KMS-11 (cell line): ENCODE results near the gene TPM3.
"Not testable (repeated sequence)": the region's sequence is repeated elsewhere in the genome, so short reads cannot be mapped to it uniquely, and the experiment has no call there.

Experiments
- H2AFZ ChIP-seq: fragments of 200-600 bp; sonication (generic); 2 replicates; pipeline ENCODE4 v1.6.1; 2016; ENCODE audit warnings: antibody characterized with exemption, mixed run types, low read depth
- H3K27ac ChIP-seq: fragments of 200-600 bp; sonication (generic); 2 replicates; pipeline ENCODE4 v1.6.1; 2016; ENCODE audit warnings: mild to moderate bottlenecking, mixed run types
- H3K27me3 ChIP-seq: fragments of 200-600 bp; sonication (generic); 2 replicates; pipeline ENCODE4 v1.6.1; 2017; ENCODE audit warnings: mild to moderate bottlenecking, low read depth, mixed run types, moderate library complexity; ENCODE audit not compliant: insufficient read depth
- H3K36me3 ChIP-seq: fragments of 200-600 bp; sonication (generic); 2 replicates; pipeline ENCODE4 v1.6.1; 2017; ENCODE audit warnings: mild to moderate bottlenecking, mixed run types; ENCODE audit not compliant: insufficient read depth
- H3K4me1 ChIP-seq: fragments of 200-600 bp; sonication (generic); 2 replicates; pipeline ENCODE4 v1.6.1; 2016; ENCODE audit warnings: mild to moderate bottlenecking, low read depth, mixed run types; ENCODE audit not compliant: poor library complexity, severe bottlenecking
- H3K4me2 ChIP-seq: fragments of 200-600 bp; sonication (generic); 2 replicates; pipeline ENCODE4 v1.7.0; 2016; ENCODE audit warnings: mild to moderate bottlenecking, mixed run types
- H3K4me3 ChIP-seq: fragments of 200-600 bp; sonication (generic); IDR thresholded peaks from 2 replicates; pipeline ENCODE4 v1.6.1; 2017; ENCODE audit warnings: low read depth, low read length, mixed read lengths; ENCODE audit not compliant: insufficient read depth
- H3K79me2 ChIP-seq: fragments of 200-600 bp; sonication (generic); 2 replicates; pipeline ENCODE4 v1.6.1; 2016; ENCODE audit warnings: low read depth, mixed run types; ENCODE audit not compliant: insufficient read depth
- H3K9ac ChIP-seq: fragments of 200-600 bp; sonication (generic); 2 replicates; pipeline ENCODE4 v1.6.1; 2016; ENCODE audit warnings: mild to moderate bottlenecking, mixed run types
- H4K20me1 ChIP-seq: fragments of 200-600 bp; sonication (generic); 2 replicates; pipeline ENCODE4 v1.6.1; 2016; ENCODE audit warnings: mild to moderate bottlenecking, mixed run types; ENCODE audit not compliant: insufficient read depth
- CTCF ChIP-seq: fragments of 200-600 bp; sonication (generic); conservative IDR thresholded peaks from 2 replicates; pipeline ENCODE4 v1.6.1; 2017; ENCODE audit warnings: low read depth, mild to moderate bottlenecking, antibody characterized with exemption, low read length, moderate library complexity, mixed read lengths

The TPM3 gene

GRCh38 chr1:154141240-154141639 is 50.7 kb downstream of the TPM3 start:
- Histone ChIP-seq H3K27ac (no peak overlapping the region), H3K36me3 (no peaks in the 10 kb centered on the region), H3K4me2 (no peak overlapping the region), H3K79me2 (no peaks in the 10 kb centered on the region), H3K4me1 (no peaks in the 10 kb centered on the region), H2AFZ (no peak overlapping the region), H3K27me3 (no peaks in the 10 kb centered on the region), H3K4me3 (no peak overlapping the region), H4K20me1 (no peaks in the 10 kb centered on the region), H3K9ac (no peak overlapping the region)
- TF ChIP-seq CTCF, result no peak

GRCh38 chr1:154137888-154138287 is 54.0 kb downstream of the TPM3 start:
- H3K4me1 ChIP-seq, result no peaks in the 10 kb centered on the region
- no peak overlapping the region for H2AFZ ChIP-seq
- no peaks in the 10 kb centered on the region for H3K79me2 ChIP-seq
- no peak for TF ChIP-seq CTCF
- no peaks in the 10 kb centered on the region for H3K36me3 ChIP-seq
- no peak overlapping the region for H3K4me2 ChIP-seq
- no peaks in the 10 kb centered on the region for H4K20me1 ChIP-seq
- no peak overlapping the region for H3K9ac ChIP-seq
- no peak overlapping the region for H3K27ac ChIP-seq
- H3K4me3 ChIP-seq, result no peak overlapping the region
- no peaks in the 10 kb centered on the region for H3K27me3 ChIP-seq

DNA sequence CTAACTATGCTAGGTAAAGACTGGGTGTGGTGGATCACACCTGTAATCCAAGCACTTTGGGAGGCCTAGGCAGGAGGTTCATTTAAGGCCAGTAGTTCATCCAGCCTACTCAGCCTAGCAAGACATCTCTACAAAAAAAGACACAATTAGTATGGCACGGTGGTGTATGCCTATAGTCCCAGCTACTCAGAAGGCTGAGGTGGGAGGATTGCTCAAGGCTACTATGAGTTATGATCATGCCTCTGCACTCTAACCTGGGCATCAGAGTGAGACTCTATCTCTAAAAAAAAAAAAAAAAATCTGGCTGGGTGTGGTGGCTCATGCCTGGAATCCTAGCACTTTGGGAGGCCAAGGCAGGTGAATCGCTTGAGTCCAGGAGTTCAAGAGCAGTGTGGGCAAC is 58.6 kb downstream of the TPM3 start:
- no peak overlapping the region for H3K4me2 ChIP-seq
- no peaks in the 10 kb centered on the region for H3K4me1 ChIP-seq
- no peak overlapping the region for H3K4me3 ChIP-seq
- no peak overlapping the region for H3K27ac ChIP-seq
- no peaks in the 10 kb centered on the region for H3K36me3 ChIP-seq
- H3K79me2 ChIP-seq, result no peaks in the 10 kb centered on the region
- no peaks in the 10 kb centered on the region for H3K27me3 ChIP-seq
- no peak overlapping the region for H3K9ac ChIP-seq
- no peaks in the 10 kb centered on the region for H4K20me1 ChIP-seq
- H2AFZ ChIP-seq, result no peak overlapping the region
- no peak for TF ChIP-seq CTCF

- no peak overlapping the region for H3K4me3 ChIP-seq
- no peak overlapping the region for H3K4me2 ChIP-seq
- no peaks in the 10 kb centered on the region for H3K27me3 ChIP-seq
- H4K20me1 ChIP-seq, result no peaks in the 10 kb centered on the region
- H2AFZ ChIP-seq, result no peak overlapping the region
- no peak for TF ChIP-seq CTCF
- H3K4me1 ChIP-seq, result no peaks in the 10 kb centered on the region
- H3K79me2 ChIP-seq, result no peaks in the 10 kb centered on the region
- H3K36me3 ChIP-seq, result no peaks in the 10 kb centered on the region
- H3K27ac ChIP-seq, result no peak overlapping the region
- H3K9ac ChIP-seq, result no peak overlapping the region
These were observed 62.4 kb downstream of the TPM3 start for GRCh38 chr1:154129391-154129970.

DNA sequence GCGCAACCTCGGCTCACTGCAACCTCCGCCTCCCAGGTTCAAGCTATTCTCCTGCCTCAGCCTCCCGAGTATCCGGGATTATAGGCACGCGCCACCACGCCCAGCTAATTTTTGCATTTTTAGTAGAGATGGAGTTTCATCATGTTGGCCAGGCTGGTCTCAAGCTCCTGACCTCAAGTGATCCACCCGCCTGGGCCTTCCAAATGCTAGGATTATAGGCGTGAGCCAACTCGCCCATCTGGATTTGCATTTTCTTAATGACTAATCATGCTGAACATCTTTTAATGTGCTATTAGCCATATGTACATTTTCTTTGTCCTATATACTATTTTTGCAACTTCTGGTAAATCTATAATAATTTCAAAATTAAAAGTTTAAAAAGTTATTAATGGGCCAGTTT is 68.7 kb downstream of the TPM3 start:
- H3K27ac ChIP-seq, H3K4me3 ChIP-seq, H3K9ac ChIP-seq, H3K36me3 ChIP-seq, H3K79me2 ChIP-seq, H4K20me1 ChIP-seq, H2AFZ ChIP-seq, H3K4me2 ChIP-seq, H3K4me1 ChIP-seq, H3K27me3 ChIP-seq: not testable (repeated sequence)
